Measurements from ENCODE around the gene PRKCE.

The PRKCE gene

GRCh38 chr2:45936623-45936979 is 285.1 kb downstream of the PRKCE start:
- DNase-seq (ENCODE audit: low spot score): no peak

DNA sequence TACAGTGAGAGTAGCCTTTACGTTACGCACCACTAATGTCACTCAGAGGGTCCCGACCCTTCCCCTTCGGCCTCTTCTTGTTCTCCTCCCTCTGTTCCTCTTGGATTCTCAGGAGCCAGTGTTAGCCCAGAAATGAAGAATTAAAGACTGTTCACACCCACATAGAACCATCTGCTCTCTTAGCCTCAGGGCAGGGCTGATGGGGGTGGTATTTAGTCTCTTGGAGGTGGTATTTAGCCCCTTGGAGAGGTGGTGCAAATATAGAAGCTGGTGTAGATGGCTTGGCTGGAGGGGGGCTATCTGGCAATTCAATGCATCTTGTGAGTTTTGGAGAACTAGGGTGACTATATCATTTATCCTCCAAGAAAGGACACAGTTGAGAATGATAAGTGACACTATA is 286.5 kb downstream of the PRKCE start:
- no peak for DNase-seq (ENCODE audit: low spot score)

DNA sequence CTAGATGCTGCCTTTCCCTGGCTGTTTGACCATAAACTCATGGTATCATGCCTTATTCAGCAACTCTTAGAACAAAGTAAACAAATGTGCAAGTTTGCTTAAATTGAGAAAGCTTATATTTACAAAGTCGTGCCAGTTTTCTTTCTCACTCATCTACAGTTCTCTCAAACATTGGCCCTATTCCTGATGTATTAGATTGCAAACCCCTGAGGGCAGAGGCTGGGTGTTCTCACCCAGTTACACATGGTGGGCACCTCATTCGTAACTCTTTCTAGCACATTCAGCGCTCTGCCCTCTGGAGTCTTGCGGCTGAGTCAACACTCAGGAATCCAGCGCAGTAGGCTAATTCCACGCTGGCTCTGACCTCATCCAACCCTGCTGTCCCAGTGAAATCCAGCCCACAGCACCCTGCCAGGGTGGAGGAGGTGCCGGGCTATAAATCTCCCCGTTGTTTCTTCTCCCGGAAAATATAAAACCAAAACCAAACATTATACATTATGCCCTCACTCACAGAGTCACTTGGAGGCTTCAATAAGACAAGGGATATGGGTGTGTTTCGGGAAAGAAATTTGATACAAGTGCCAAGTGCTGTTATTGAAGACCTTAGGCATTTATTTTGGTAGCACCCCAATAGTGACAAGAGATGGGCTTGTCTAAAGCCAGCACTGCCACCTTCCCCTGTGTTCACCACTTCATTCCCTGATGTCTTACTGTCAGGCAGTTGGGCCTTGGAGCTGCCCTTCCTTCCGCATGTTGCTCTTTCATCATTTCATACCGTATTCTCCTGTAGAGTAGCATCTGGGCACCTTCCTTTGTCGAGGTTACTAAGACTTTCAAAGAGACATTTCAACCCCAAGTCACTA is 287.4 kb downstream of the PRKCE start:
- no peak for DNase-seq (ENCODE audit: low spot score)

DNA sequence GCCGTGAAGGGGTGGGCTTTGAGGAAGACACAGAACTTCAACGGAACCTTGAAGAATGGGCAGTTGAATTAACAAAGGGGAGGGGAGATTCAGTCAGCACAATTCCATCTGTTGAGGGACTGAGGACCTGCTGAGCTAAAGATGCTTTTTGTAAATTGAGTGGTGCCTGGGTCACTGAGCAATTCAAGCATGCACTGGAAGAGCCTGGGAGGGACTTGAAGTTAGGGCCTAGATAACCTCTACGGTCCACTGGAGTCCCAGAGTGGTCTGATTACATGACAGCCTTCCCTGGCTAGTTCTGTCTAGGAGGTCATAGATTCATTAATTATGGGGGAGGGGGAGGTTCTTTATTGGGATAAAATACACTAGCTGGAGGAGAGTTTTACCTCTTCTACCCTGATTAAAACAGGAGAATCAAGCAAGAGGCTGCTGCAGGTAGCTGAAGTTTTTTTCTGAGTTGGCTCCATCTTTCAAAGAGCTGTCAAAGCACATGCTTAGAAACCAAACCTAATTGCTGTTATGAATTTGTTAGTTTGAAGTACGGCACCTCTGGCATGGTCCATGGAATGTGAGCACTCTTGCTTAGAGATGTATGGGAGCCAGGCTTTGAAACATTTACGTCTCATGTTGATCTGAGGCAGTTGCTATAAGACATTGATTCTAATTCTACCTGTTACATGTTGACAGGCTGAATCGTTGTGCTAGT is 290.2 kb downstream of the PRKCE start:
- DNase-seq (ENCODE audit: low spot score): no peak

- no peak for DNase-seq (ENCODE audit: low spot score)
Observed at GRCh38 chr2:45942237-45942738, 290.8 kb downstream of the PRKCE start.

DNA sequence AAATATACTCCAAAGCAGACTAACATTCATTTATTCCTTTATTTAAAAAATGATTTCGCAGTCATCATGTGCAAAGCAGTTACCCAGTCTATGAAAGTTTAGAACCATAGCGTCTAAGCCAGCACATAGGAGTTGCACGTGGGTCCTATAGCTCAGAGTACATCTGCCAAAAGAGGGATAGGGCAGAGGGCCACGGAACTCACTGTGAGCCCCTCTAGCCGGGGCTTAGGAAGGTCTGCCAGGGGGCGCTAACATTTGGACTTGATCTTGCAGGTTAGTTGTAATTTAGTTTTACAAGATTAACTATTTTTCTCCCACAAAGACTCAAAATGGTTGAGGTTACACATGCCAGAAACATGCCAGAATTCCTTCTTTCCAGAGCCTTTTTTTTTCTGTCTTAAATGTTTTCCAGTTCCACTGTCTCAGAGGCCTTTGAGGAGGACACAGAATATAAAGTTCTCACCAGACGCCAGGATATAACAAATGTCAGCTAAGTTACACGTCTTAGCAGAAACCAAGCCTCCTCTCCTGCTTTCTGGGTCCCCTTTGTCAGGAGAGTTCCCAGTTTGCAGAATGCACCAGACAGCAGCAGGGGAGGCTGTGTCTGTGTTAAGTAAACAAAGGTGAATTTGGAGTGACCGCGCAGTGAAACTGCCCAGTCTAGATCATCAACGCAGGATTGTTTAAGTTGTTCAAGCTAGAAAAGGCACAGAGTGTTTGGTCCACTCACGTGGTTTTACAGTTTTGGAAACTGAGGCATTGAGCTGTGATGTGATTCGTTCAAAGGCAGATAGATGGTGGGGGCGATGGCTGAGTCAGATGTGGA is 292.0 kb downstream of the PRKCE start:
- DNase-seq (ENCODE audit: low spot score): no peak

DNA sequence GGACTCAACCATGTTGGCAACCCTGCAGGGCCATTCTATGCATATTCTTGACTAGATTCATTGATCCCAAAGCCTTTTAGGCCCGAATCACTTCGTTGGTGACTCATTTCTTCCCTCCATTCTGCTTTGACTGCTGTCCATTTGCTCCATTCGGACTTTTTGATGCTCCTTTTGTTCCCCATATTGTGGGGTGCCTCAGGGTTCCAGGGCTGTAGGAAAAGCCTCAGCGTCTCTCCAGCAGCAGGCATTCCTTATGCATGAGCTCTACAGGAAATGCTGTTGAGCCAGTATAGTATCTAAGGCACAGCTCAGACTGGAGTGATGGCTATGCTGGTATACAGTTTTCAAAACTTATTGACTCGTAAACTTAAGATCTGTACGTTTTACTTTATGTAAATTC is 292.6 kb downstream of the PRKCE start:
- DNase-seq (ENCODE audit: low spot score): no peak

DNA sequence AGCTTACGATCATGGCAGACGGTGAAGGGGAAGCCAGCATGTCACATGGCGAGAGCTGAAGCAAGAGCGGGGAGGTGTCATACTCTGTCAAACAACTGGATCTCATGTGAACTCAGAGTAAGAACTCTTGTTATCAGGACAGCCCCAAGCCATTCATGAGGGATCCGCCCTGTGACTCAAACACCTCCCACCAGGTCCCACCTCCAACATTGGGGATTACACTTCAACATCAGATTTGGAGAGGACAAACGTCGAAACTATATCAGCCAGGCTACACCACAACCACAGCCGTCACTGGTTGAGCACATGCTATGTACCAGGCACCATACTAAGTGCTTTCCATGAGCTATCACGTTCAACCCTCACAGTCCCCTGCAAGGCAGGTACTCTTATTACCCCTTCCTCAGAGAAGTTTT is 293.8 kb downstream of the PRKCE start:
- no peak for DNase-seq (ENCODE audit: low spot score)

DNA sequence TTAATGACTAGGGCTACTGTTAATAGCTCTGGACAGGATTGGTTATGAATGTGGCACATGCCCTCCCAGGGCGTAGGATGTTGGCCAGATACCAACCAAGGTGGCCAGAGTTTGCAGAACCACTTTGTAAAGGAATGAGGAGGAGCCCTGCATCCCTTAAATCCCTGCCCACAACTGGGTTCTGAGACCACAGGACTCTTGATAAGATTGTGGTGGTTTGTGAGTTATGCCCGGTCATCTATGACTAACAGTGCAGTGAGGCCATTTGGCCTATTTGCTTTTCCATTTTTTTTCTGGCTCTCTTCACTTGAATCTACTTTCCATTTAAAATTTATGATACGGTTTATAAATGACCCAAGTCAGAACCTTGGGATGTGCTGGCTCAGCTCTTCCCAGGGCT is 294.5 kb downstream of the PRKCE start:
- DNase-seq (ENCODE audit: low spot score): no peak

DNA sequence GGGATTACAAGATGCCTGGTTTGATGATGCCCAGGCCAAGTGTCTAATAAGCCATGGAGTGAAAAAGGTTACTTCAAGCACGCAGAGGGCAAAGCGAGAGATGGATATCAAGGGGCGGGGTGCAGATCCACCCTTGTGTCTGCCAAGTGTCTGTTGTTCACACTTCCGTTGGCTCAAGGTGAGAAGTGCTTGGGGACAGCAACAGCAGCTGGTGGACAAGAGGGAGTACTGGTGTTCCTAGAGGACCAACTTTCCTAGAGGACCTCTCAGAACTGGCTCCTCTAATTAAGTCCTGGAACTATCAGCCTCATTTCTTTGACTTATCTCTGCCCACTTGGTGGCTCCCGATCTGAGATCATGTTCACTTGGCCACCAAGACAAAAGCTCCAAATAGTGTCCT is 299.1 kb downstream of the PRKCE start:
- no peak for DNase-seq (ENCODE audit: low spot score)

DNA sequence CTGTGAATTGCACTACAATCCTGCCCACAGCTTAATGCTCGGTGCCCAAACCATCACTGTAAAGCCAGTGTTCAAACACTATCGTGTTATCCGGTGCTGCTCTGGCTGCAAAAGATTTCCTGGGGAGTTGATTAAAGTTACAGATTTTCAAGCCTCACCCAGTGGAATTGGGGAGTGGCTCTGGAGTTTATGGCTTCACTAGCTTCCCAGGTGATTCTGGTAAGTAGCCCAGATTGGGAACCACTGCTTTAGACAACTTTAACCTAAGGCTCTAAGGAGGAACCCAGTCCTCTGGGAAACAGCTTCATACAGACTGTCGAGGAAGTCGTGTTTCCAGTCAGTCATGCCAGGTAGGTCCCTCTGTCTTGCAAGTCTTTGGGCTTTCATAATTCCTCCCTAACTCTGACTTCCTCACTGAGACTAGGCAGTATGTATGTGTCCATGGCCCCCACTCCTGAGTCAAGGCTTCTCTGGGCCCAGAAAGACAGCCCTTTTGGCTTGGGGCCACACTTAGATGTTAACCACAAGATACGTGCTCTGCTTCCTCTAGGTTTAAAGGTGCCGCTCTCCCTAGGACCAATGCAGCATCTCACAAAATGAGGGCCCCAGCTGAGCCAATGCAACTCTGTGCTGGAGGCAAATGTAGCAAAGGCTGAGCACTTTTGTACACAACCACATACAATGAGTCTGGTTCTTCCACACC is 299.7 kb downstream of the PRKCE start:
- no peak for DNase-seq (ENCODE audit: low spot score)

GRCh38 chr2:45952591-45952990 is 301.1 kb downstream of the PRKCE start:
- no peak for DNase-seq (ENCODE audit: low spot score)

- no peak for DNase-seq (ENCODE audit: low spot score)
Observed at GRCh38 chr2:45953376-45954027, 302.0 kb downstream of the PRKCE start.

DNA sequence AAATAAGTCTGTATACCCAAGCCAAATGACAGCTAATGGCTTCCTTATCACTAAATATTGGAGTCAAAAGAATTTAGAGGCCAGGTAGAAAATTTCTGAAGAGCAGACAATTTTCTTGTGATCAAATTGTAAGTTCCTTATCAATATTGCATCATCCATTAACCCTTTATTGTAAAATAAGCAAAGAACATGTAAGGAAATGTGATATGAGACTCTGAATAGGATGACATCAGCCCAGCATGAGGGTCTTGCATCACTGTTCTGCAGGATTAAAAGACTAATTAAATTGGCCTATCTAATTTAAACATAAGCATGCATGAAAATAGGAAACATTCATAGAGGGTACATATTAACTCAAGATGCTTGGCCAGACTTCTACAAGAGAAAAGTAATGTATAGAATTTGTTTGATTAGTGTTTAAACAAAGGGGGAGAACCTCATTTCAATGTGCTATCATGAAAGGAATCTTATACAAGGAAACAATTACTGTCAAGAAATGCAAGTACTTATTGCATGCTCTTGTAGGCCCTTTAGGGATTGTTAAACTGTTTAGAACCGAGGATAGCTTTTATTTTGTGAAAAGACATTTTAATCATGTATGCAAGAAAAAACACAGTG is 302.9 kb downstream of the PRKCE start:
- DNase-seq (ENCODE audit: low spot score): no peak

DNA sequence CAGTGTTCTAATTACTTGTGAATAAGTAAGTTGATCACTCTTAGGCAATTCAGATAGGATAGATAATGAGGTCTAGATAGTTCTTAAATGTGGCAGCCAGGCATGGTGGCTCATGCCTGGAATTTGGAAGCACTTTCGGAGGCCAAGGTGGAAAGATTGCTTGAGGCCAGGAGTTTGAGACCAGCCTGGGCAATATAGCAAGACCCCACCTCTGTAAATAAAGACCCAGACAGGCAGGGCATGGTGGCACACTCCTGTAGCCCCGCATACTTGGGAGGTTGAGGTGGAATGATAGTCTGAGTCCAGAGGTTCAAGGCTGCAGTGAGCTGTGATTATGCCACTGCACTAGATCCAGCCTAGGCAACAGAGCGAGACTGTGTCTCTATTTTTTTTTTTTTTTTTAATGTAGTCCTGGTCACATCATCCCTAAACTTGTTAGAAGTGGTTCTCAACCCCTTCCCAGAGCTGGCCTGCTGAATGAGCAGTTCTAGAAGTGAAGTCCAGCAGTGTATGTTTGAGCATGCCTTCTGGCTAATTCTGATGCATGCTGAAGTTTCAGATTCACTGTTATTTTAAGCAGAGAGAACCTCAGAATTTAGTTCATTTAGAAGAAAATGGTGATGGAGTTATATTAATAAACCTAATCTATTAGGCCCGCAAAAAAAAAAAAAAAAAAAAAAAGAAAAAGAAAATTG is 306.2 kb downstream of the PRKCE start:
- no peak for DNase-seq (ENCODE audit: low spot score)

DNA sequence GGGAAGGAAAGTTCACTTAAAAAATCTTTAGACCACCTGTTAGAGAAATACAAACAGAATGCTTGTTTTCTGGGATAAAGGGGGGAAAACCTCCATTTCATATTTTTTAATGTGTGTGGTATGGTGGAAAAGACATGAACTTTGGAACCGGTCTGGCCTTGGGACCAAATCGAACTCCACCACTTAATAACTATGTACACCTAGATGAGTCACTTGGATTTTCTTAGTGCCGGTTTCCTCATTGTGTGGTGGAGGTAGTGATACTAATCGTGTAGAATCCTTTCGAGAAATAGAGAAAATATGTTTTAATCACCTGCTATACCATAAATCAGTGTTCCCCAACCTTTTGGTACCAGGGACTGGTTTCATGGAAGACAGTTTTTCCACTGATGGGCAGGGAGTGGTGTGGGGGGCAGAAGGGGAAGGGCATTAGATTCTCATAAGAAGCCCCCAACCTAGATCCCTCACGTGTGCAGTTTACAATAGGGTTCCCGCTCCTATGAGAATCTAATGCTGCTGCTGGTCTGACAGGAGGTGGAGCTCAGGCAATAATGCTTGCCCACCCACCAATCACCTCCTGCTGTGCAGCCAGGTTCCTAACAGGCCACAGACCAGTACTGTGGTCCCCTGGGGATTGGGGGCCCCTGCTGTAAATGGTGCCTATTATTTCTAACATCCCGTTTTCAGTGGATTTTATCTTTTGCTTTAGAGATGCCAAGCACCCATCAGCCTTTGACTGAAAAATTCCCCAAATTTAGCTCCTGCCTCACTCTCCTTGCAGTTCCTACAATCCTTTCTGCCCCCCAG is 308.8 kb downstream of the PRKCE start:
- no peak for DNase-seq (ENCODE audit: low spot score)

DNA sequence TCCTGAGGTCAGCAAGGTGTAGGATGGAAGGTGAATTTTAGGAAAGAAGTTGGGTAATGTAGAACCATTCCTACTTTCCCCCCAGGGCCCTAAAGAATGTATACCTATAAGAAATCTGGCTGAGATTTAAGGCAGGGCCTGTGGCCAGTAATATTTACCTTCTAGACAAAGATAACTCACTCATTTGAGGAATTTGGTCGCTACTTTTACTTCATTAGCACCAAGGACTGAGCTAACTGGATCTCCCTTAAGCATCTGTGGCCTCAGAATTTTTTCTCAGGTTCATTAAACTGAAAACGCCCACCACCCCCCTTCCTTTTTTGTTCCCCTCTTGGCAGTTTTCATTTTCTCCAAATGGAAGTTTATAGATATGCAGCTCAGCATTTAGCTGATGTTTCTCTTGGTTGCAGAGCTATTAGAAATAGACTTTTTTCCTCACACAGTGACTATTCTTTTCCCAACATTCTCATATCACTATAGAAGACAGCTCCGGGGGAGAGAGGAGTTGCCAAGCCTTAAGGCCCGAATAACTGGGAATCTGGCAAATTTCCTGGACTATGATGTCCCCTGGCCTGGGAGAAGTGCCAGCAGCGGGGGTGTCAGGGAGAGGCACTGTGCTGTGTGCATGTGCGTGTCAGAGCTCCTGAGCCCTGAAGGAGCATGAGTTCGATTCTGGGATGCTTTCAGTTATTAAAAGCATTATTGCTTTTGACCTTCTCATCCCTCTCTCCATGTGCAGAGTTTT is 310.9 kb downstream of the PRKCE start:
- DNase-seq (ENCODE audit: low spot score): peak; percentile 40

GRCh38 chr2:45963816-45964215 is 312.3 kb downstream of the PRKCE start:
- no peak for DNase-seq (ENCODE audit: low spot score)
